ENCODE results near the gene ANO6.

DNA sequence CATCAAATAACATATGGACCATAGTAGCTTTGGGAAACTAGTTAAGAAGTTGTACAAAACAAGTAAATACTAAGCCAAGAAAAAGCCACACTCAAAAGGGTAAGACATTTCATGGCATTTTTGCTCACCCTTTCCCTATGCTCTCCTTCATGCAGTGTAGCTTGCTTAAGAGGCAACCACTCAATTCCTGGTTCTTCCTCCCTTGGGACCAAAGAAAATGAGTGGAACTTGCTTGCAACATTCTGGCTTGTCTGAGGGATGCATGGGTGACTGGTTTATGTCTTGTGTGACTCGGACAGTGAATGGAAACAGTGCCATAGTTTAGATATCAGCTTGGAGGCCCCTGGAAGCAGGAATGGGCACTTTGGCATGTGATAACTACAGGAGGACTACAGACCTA lies 261.6 kb downstream of the ANO6 start:
- TF ChIP-seq CTCF (IDR thresholded peaks at IDR 0.05) (no peak), EP300 (IDR thresholded peaks at IDR 0.05) (no peak)
